Measurements from ENCODE around the gene MARK3. TPM values are rescaled to one million over a fixed set of nuclear protein-coding genes. Genes with fewer than 3 reads are reported as not detected.
A peak's percentile ranks its signal among the peaks of the same experiment; 100 is the strongest.

Gene MARK3
- total RNA-seq, 1 experiment from 2014 or later = 35.8 TPM

DNA sequence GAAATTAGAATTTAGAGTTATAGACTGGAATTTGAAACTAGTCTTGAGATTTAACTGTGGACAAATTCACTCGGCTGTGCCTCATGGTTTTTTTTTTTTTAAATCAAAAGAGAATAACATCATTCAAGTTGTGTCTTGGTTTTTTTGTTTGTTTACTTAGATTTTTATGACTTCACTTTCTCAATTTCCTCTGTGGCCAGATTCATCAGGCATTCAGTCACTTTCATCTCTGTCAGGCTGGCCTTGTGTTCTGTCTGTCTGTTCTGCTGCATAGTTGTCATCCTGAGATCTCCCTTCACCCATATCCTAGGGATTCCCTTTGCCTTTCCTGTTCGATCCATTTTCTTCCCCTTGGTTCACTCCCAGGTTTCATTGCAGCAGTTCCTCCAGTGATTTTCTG is 10.0 kb downstream of the MARK3 start:
- DNase-seq (ENCODE audit: low spot score) = no peak

GRCh38 chr14:103396463-103396862 is 11.2 kb downstream of the MARK3 start:
- DNase-seq (ENCODE audit: low spot score) = no peak

DNA sequence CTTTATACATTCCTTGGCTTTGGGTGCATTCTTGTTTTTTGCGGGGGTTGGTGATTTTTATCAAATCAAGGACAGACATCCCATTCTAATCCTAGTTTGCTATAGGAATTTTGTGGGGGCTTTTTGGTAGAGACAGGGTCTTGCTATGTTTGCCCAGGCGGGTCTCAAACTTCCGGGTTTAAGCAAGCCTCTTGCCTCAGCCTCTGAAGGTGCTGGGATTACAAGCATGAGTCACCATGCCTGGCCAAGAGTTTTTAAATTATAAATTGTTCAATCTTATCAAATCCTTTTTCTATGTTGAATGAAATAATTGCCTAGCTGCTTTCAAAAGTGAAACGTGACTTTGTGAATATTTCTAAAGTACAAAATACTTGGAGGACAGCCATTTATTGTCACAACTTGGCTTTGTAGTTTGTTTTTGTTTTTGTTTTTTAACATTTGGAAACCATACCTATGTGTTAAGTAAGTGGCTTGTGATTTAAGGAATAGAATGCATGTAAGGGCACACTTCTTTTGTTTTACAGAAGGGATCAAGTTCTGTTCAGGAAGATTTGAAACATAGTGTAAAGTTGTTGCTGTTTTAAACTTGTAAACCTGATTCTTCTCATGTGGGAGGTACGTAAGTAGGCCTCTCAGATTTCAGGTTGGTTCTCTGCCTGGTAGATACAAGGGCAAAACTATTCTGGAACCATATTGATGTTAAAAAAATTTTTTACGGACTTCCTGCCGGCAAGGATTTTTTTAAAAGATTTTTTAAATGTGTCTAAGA is 13.4 kb downstream of the MARK3 start:
- DNase-seq (ENCODE audit: low spot score) = no peak

GRCh38 chr14:103400537-103400936 is 15.3 kb downstream of the MARK3 start:
- no peak for DNase-seq (ENCODE audit: low spot score)

DNA sequence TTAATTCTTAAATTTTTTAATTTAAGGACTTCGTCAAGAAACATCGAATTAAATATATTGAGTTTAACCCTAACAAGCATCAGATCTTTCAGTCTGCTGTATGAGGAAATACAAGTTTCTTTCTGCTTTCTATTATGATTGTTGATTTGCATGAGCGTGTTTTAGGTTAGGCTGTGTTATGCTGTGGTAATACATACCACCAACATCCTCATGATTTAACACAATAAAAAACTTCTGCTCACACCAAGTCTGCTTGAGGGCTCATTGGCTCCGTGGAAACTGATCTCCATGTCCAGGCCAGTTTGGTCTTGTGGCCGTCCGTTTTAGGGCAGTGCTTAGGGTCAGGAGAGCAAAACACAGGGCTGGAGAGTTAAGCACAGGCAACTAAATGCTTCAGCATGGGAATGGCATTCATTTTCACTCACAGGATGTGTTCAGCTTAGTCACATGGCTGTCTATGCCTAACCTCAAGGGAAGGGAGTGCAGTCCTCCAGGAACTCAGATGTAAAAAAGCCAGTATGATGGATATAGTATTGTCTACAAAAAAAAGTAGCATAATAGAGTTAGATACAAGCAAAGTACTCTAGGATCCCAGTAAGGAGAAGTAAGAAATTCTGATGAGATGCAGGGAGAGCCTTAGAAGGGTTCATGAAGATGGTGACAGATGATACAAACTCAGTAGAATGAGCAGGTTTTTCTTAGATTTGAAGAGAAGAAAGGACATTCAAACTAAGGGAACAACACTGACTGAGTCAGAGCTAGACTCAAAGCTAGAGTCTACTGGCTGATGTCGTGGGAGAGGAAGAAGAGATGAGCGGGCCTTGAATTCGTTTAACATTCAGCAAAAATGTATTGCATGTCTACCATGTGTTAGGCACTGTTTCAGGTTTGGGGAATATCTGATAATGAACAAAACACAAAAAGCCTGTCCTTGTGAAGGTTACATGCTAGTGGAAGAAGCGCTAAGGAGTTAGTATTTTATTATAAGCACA is 16.3 kb downstream of the MARK3 start:
- DNase-seq (ENCODE audit: low spot score) = peak; percentile 44

DNA sequence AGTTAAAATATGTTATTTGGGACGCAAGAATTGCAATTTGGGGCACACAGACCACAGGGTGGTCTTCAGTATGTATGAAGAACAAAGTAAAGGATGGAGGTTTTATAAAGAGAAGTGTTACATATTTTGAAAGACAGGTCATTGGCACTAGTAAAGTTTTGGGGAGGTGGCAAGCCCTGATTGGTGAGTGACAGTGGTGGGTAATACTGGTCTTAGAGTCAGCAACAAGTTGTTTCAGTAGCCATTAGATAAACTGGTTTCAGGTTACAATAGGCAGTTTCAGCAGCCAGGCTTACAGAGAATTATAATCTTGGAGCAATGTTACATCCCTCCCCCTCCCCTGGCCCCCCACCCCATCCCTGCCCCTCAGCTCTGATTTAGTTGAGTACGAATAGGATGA is 17.5 kb downstream of the MARK3 start:
- no peak for DNase-seq (ENCODE audit: low spot score)

GRCh38 chr14:103404032-103404918 is 19.1 kb downstream of the MARK3 start:
- DNase-seq (ENCODE audit: low spot score) = no peak

DNA sequence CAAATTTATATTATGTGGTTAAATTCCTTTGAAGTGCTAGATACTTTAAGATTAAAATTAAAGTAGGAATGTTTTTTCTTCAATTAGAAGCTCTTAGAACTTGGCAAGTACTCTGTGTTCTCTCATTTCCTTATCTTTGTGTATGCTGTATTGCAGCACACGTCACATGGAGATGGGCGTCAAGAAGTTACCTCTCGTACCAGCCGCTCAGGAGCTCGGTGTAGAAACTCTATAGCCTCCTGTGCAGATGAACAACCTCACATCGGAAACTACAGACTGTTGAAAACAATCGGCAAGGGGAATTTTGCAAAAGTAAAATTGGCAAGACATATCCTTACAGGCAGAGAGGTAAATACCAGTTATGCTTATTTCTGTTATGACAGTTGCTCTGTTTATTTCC is 19.7 kb downstream of the MARK3 start:
- DNase-seq (ENCODE audit: low spot score) = no peak

DNA sequence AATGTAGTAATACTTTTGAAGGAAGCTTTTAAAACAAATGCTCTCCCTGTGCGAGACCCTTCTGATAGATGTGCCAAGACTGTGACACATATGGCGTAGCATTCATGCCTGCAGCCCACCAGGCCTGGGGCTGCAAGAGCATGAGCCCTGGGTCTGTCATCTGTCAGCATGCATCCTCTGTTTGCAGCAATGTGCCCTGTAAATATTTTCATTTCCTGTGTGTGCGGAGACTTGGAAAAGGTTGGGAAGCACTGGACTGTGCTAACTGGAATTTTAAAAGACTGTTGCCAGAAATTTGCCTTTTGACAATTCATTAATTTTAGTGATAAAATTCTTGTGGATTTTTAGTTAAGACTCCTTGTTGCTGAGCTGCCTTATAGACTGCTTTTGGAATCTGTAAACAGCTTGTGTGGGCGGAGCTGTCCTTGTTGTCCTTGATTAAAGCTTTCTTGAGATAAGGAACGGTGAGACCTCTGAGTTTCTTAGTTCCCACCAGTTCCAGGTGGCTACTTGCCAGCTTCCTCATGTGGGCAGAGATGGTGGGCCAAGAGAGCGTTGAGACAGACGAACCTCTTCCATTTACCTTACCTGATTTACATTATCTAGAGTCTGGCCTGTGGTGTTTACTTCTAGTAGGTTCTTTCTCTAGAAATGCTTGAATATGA is 23.4 kb downstream of the MARK3 start:
- DNase-seq (ENCODE audit: low spot score) = no peak

DNA sequence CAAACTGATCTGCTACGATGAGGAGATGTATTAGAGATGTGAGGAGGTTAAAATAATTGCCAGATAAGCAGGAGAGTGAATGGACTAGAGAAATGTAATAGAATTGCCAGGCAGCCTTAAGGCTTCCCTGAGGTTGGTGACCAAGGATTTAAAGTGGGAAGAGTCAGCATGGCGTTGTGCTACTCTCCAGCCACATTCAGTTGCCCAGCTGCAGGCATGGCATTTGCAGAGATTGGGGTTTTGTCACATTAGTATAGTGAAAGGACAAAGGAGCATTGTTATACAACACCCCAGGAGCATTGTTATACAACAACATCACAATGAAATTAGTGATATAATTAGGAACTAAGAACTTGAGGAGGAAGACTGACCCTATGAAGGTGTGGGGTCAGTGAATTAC is 31.7 kb downstream of the MARK3 start:
- no peak for DNase-seq (ENCODE audit: low spot score)

DNA sequence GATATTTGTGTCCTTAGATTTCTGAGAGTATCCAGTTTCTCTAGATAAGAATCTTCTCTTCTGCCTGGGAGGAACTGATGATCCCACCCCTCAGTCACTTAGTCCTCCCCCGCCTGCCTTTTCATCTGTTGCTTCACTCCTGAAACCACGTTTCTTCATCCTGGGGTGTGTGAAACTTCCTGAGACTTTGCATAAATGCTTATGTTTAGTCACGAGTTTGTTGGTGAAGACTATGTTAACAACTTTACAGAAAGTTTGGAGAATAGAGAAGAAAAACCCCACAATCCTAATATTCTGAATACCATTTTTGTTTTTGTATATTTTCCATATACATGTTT is 33.2 kb downstream of the MARK3 start:
- peak; percentile 24 for DNase-seq (ENCODE audit: low spot score)

DNA sequence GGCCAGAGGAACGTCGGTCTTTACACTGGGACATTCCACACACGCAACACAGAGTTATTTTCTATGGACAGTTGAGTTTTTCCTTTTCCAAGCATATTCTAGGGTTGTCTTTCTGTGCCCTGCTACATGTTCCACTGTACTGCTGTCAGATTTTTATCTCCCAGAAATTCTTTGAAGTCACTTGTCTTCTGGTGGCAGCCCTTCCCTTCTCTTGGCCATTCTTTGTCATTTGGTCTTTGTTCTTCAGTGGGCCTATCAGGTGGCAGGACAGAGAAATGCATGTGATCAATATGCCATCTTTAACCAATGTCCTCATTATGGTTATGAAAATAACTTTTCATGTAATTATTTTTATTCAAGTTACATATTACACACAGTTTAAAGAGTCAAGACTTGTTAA is 36.3 kb downstream of the MARK3 start:
- DNase-seq (ENCODE audit: low spot score) = no peak

DNA sequence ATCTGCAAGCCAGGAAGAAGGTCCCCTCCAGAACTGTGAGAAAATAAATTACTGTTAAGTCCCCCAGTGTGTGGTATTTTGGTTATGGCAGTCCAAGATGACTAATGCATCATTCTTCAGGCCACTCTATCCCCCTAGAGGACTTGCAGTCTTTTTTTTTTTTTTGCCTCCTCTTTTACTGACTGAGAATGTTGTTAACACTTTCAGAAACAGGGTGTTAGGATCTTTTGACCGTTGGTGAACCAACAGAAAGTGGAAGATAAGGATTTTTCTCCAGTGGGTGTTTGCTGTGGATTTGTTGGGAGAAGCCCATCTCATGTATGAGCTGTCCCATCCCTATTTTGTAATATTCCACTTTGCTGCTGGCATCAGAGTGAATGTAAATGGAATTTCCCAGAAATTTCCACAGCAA is 37.8 kb downstream of the MARK3 start:
- peak; percentile 56 for DNase-seq (ENCODE audit: low spot score)

GRCh38 chr14:103427485-103428443 is 42.5 kb downstream of the MARK3 start:
- peak; percentile 89 for DNase-seq (ENCODE audit: low spot score)

DNA sequence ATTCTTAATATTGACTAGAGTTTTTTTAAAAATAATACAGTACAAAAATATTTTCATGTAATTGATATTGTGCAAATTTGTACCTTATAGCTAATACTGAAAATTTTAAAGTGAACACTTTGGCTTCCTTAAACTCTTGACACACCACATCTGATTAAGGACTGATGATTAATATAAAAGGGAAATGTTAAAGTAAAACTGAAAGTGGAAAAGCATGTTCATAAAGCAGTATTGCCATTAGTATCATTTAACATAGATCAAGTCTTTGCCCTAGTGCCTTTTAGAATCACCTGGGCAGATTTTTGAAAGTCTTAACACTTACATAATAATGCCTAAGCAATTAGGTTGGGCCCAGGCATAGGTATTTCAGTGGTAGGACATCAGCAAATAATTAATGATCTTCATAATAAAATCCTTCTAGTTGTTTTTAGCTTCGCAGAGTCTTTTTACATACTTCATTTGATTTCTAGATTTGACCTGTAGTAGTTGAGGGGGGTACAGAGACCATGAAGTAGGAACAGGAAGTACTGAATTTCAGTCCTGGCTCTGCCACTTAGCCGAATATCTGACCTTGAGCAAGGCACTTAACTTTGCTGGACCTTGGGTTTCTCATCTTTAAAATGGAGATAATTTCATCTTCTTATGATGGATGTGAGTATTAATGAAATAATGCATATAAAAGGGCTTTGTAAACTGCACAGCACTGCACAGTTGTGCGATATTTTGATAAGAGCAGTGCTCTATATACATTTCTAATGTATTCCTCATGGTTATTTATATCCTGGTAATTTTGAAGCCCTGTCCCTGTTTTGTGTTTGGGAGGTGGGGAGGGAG is 43.7 kb downstream of the MARK3 start:
- no peak for DNase-seq (ENCODE audit: low spot score)

- no peak for DNase-seq (ENCODE audit: low spot score)
Observed at GRCh38 chr14:103430358-103430757, 45.1 kb downstream of the MARK3 start.

GRCh38 chr14:103432627-103433026 is 47.4 kb downstream of the MARK3 start:
- no peak for DNase-seq (ENCODE audit: low spot score)

GRCh38 chr14:103433916-103434563 is 48.8 kb downstream of the MARK3 start:
- no peak for DNase-seq (ENCODE audit: low spot score)
